A549 (cell line): ENCODE results near the gene GIT1.
A peak's percentile ranks its signal among the peaks of the same experiment; 100 is the strongest.

Experiments
- CTCF ChIP-seq: fragments of >200 bp; sonication (Bioruptor Twin); formaldehyde crosslinking; IDR thresholded peaks from 3 replicates; pipeline ENCODE4 v1.5.1; 2016
- NFE2L2 ChIP-seq: fragments of 150-350 bp; conservative IDR thresholded peaks from 2 replicates; pipeline ENCODE4 v1.6.1; 2014; ENCODE audit warnings: low read length
- POLR2A ChIP-seq: IDR thresholded peaks from 2 replicates; pipeline ENCODE4 v1.6.1; 2012; ENCODE audit warnings: mild to moderate bottlenecking, low read length
- RCOR1 ChIP-seq: fragments of 150-350 bp; IDR thresholded peaks from 2 replicates; pipeline ENCODE4 v1.6.1; 2014; ENCODE audit warnings: antibody characterized with exemption, low read length, low read depth

GRCh38 chr17:29591737-29592608, 2.5 kb upstream of the GIT1 start:
- TF ChIP-seq CTCF (peak; percentile 99), POLR2A (peak; percentile 34; the same call in 1 of the 2 replicates), RCOR1 (no peak), NFE2L2 (no peak)
